ENCODE results near the gene NRDE2.

Gene NRDE2

DNA sequence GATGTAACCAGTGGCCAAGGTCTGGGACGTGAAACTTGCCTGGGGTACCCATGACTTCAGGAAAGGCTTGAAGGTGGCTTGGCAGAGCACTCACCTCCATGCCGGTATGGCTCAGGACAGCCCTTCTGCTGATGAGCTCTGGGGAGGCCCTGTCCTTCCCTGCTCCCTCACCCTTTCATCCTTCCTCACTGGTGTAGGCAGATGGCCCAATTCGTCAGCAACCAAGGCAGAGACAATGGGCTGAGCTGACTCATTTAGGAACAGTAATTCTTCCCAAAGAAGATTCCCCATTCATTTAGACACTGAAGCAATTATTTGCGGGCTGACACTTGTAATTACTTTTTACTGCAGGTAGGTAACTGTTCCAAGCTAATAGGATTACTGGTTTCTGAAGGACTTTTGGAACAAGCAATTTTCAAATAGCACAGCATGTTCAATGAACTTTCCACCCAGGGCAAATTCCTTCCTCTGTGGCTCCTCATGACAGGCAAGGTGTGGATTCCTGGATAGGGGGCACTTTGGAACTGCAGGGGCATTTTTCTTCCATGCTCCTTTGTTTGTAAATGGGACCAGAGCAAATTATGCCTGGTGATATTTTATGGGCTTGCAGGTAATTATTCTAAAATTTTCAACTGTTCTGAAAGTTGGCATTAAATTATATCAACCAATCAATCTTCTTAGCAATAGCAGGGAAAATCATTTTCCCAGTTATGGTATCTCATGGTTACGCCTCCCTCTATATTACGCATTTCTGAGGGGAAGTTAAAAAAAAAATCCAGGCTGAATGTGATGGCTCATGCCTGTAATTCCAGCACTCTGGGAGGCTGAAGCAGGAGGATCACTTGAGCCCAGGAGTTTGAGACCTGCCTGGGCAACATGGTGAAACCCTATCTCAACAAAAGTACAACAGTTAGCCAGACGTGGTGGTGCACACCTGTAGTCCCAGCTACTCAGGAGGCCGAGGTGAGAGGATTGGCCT, 24.1 kb upstream of the NRDE2 start:
- TF ChIP-seq, protein P1, sequence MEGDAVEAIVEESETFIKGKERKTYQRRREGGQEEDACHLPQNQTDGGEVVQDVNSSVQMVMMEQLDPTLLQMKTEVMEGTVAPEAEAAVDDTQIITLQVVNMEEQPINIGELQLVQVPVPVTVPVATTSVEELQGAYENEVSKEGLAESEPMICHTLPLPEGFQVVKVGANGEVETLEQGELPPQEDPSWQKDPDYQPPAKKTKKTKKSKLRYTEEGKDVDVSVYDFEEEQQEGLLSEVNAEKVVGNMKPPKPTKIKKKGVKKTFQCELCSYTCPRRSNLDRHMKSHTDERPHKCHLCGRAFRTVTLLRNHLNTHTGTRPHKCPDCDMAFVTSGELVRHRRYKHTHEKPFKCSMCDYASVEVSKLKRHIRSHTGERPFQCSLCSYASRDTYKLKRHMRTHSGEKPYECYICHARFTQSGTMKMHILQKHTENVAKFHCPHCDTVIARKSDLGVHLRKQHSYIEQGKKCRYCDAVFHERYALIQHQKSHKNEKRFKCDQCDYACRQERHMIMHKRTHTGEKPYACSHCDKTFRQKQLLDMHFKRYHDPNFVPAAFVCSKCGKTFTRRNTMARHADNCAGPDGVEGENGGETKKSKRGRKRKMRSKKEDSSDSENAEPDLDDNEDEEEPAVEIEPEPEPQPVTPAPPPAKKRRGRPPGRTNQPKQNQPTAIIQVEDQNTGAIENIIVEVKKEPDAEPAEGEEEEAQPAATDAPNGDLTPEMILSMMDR (conservative IDR thresholded peaks at IDR 0.05; ENCODE audit: low read length), result no peak
- DNase-seq (ENCODE audit: low read depth), result no peak
- H3K4me3 ChIP-seq (ENCODE audit: low read length), result no peak overlapping the region

DNA sequence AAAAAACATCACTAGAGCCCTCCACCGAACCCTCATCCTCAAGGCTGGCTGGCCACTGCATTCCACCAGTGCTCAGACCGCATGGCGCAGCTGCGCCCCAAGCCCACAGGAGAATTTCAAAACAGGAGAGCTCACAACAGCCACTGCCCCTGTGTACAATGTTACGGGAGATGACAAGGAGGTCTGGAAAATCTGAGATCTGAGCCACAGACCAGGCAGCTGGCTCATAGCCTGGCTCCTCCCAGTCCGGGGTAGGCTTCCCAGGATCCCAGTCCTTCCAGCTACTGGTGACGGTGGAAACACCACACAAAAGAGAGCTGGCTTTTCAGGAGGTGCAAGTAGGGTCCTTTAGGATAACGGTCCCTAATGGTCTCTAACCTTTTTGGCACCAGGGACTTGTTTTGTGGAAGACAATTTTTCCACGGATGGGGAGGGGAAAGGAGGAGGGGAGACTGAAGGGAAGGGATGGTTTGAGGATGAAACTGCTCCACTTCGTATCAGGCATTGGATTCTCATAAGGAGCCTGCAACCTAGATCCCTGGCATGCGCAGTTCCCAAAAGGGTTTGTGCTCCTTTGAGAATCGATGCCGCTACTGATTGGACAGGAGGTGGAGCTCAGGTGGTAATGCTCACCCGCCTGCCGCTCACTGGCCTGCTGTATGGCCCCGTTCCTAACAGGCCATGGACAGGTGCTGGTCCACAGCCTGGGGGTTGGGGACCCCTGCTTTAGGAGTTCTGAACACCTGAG, 23.0 kb upstream of the NRDE2 start:
- no peak overlapping the region for H3K4me3 ChIP-seq (ENCODE audit: low read length)
- DNase-seq (ENCODE audit: low read depth), result no peak
- TF ChIP-seq, protein P1 (conservative IDR thresholded peaks at IDR 0.05; ENCODE audit: low read length), result no peak

DNA sequence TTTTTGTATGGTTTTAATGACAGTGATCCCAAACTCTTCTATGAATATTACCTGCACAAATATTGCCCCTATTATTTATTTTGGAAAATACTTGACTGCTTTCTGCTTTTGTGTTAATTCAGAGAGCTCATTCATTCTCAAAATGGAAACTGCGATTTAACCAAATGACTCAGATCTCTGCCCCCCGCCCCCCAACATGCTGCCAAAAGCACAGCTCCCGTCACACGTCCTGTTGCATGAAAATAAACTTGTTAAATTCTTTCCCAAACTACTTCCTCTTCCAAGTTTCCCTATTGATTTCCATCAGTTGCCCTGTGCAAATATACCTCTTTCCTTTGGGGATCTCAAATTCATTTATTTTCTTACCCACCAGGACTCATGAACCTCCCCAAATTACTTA, 18.0 kb upstream of the NRDE2 start:
- no peak for DNase-seq (ENCODE audit: low read depth)
- TF ChIP-seq, protein P1 (conservative IDR thresholded peaks at IDR 0.05; ENCODE audit: low read length), result no peak
- no peak overlapping the region for H3K4me3 ChIP-seq (ENCODE audit: low read length)

DNA sequence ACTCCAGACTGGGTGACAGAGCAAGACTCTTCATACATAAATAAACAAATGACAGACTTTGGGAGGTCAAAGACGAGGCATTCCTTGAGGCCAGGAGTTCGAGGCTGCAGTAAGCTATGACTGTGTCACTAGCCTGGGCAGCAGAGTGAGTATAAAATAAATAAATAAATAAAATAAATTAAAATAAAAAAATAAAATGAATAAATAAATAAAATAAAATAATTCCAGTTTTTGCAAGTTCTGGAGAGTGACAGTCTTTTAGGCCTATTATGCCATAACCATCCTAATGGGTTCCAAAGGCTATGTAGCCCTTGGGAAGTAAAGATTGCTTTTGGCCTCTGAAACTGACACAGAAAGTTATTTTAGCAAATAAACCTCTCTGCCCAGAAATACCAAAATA, 16.5 kb upstream of the NRDE2 start:
- H3K4me3 ChIP-seq (ENCODE audit: low read length), result no peak overlapping the region
- TF ChIP-seq, protein P1 (conservative IDR thresholded peaks at IDR 0.05; ENCODE audit: low read length), result no peak

DNA sequence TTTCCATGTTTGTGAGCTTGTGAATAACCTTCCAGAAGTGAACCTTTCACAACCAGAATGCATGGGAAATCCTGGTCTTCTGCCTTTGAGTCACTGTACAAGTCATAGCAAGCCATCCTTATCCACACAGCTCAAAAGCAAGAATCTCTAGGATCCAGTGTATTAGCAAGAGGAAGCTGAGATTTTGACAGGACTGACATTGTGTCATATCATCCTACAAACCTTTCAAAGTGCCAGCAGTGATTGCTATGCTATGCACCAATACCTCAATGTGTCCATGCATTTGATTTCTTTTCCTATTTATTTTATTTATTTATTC, 13.5 kb upstream of the NRDE2 start:
- TF ChIP-seq, protein P1 (conservative IDR thresholded peaks at IDR 0.05; ENCODE audit: low read length), result no peak
- DNase-seq (ENCODE audit: low read depth), result no peak

More for the DNA sequence above, 16.5 kb upstream of the NRDE2 start:
- no peak for DNase-seq (ENCODE audit: low read depth)

DNA sequence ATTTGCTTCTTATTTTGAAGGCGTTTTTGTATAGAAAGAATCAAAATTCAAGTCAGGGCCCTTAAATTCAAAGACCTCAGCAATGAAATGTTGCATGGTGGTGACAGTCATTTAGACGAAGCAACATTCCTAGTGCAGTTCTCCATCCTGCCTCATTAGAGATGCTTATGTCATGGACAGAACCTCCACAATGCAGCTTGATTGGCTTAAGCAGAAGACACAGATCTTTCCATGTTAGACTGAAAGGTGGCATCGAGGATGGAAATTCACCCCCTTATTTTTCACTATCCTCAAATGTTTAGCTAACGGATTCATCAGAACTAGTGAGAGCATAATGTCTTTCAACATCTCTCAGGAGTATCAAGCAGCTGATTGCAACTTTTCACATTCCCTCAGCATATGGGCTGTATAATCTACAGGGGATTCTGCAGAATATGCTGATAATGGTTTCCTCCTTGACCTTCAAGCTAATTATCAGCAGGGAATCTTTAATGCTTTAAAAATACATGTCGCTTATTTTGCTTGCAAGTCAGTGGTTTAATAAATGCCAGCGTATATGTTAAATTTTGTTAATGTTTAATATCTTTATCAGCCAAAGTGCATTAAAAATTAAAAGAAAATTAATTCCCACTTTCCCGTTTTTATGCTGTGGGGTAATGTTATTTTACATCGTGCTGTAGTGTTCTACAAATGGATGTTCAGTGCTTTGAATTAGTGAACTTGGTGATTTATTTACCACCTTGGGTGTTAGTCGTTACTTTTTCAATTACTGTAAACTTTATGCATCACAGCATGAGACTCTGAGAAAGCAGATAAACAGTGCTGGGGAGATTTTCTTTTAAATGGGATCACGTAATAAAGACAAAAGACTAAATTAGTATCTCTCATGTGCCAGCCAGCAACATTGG, 12.8 kb upstream of the NRDE2 start:
- no peak for DNase-seq (ENCODE audit: low read depth)
- no peak overlapping the region for H3K4me3 ChIP-seq (ENCODE audit: low read length)
- TF ChIP-seq, protein P1 (conservative IDR thresholded peaks at IDR 0.05; ENCODE audit: low read length), result no peak

More for the DNA sequence above, 13.5 kb upstream of the NRDE2 start:
- no peak overlapping the region for H3K4me3 ChIP-seq (ENCODE audit: low read length)

Measured in AG10803 (cell line).